DND-41 (cell line): ENCODE results near the gene LXN.

Experiments
- ATAC-seq: fragments of 200-7000 bp; cut with Tn5 transposase; 3 replicates; pipeline ENCODE4 v1.9.1; 2021; ENCODE audit warnings: low read depth; ENCODE audit not compliant: insufficient read depth
- DNase-seq: peaks from one replicate; pipeline ENCODE4 v3.0.0-alpha.2; 2020
- H2AFZ ChIP-seq: 2 replicates; pipeline ENCODE4 v1.6.0; 2012; ENCODE audit warnings: low read depth, low read length
- H3K27ac ChIP-seq: 2 replicates; pipeline ENCODE4 v1.5.1; 2012; ENCODE audit warnings: low read length, inconsistent platforms
- H3K27me3 ChIP-seq: fragments of 200-600 bp; sonication (generic); 2 replicates; pipeline ENCODE4 v1.6.0; 2012; ENCODE audit warnings: low read length, mild to moderate bottlenecking, inconsistent platforms; ENCODE audit not compliant: insufficient read depth, poor library complexity
- H3K36me3 ChIP-seq: 2 replicates; pipeline ENCODE4 v1.5.1; 2012; ENCODE audit warnings: low read length, inconsistent platforms; ENCODE audit not compliant: insufficient read depth
- H3K4me1 ChIP-seq: 2 replicates; pipeline ENCODE4 v1.5.1; 2012; ENCODE audit warnings: mild to moderate bottlenecking, low read length; ENCODE audit not compliant: insufficient read depth
- H3K4me2 ChIP-seq: 2 replicates; pipeline ENCODE4 v1.6.0; 2012; ENCODE audit warnings: mild to moderate bottlenecking, moderate library complexity, low read length, inconsistent platforms; ENCODE audit not compliant: insufficient read depth
- H3K4me3 ChIP-seq, 2 experiments: fragments of 200-600 bp in 1 of 2; shearing (Covaris generic) in 1 of 2; 2 replicates each; pipeline ENCODE4 v1.5.1; 2012 to 2016; ENCODE audit warnings: inconsistent platforms in 2 of 2, low read length in 2 of 2, mild to moderate bottlenecking in 2 of 2, low read depth in 1 of 2, moderate library complexity in 1 of 2
- H3K79me2 ChIP-seq: 2 replicates; pipeline ENCODE4 v1.6.0; 2012; ENCODE audit warnings: low read length, inconsistent platforms; ENCODE audit not compliant: insufficient read depth
- H3K9ac ChIP-seq: 2 replicates; pipeline ENCODE4 v1.6.0; 2012; ENCODE audit warnings: low read depth, mild to moderate bottlenecking, inconsistent platforms, low read length, moderate library complexity
- H3K9me3 ChIP-seq: 2 replicates; pipeline ENCODE4 v1.5.1; 2012; ENCODE audit warnings: low read length, moderate library complexity, mild to moderate bottlenecking, inconsistent platforms; ENCODE audit not compliant: insufficient read depth, severe bottlenecking
- H4K20me1 ChIP-seq: 2 replicates; pipeline ENCODE4 v1.6.0; 2012; ENCODE audit warnings: low read length; ENCODE audit not compliant: insufficient read depth
- CTCF ChIP-seq: IDR thresholded peaks from 2 replicates; pipeline ENCODE4 v1.5.1; 2012; ENCODE audit warnings: borderline replicate concordance, low read length, moderate library complexity, mild to moderate bottlenecking; ENCODE audit not compliant: poor library complexity, severe bottlenecking; ENCODE audit errors: extremely low read depth
- EZH2 ChIP-seq: IDR thresholded peaks from 3 replicates; pipeline ENCODE4 v1.6.1; 2012; ENCODE audit warnings: borderline replicate concordance, low read depth, mild to moderate bottlenecking, moderate library complexity, low read length, inconsistent platforms; ENCODE audit not compliant: severe bottlenecking

The LXN gene

GRCh38 chr3:158672215-158673176 is at the start of gene LXN:
TSS of gene LXN (minus strand) at chr3:158672648. CDS start at chr3:158672478, 170 bp downstream.
- DNase-seq = peak; percentile 46
- no peak for TF ChIP-seq CTCF
- no peak for TF ChIP-seq EZH2
- Histone ChIP-seq H3K9me3 (no peaks in the 10 kb centered on the region), H3K4me2 (no peak within 1 kb of the TSS), H3K4me3 (no peak within 1 kb of the TSS), H3K27me3 (no peaks in the 10 kb centered on the region), H3K27ac (no peak within 1 kb of the TSS), H2AFZ (no peak within 1 kb of the TSS), H3K79me2 (no peaks in the 10 kb centered on the region), H3K9ac (no peak within 1 kb of the TSS), H3K4me1 (no peaks in the 10 kb centered on the region), H3K36me3 (peaks cover 50% of the 10 kb centered on the region), H4K20me1 (no peaks in the 10 kb centered on the region)
- peak; percentile 91 for ATAC-seq

- no peaks in the 10 kb centered on the region for H3K79me2 ChIP-seq
- TF ChIP-seq EZH2 (no peak), CTCF (no peak)
- no peak overlapping the region for H3K4me3 ChIP-seq
- no peak for ATAC-seq
- no peaks in the 10 kb centered on the region for H3K9me3 ChIP-seq
- no peak for DNase-seq
- H4K20me1 ChIP-seq = no peaks in the 10 kb centered on the region
- no peaks in the 10 kb centered on the region for H3K27me3 ChIP-seq
- 0 out of 2 replicates have a peak, but pooled peaks cover 13% of the 10 kb centered on the region for H3K36me3 ChIP-seq
- no peak overlapping the region for H3K27ac ChIP-seq
- no peak overlapping the region for H3K4me2 ChIP-seq
- H3K9ac ChIP-seq = no peak overlapping the region
- no peak overlapping the region for H2AFZ ChIP-seq
- no peaks in the 10 kb centered on the region for H3K4me1 ChIP-seq
Measured at GRCh38 chr3:158722108-158722507, 49.7 kb upstream of the LXN start.

- Histone ChIP-seq H3K9ac (no peak overlapping the region), H3K9me3 (no peaks in the 10 kb centered on the region), H3K4me2 (no peak overlapping the region), H3K4me1 (no peaks in the 10 kb centered on the region), H3K36me3 (0 out of 2 replicates have a peak, but pooled peaks cover 13% of the 10 kb centered on the region), H3K79me2 (no peaks in the 10 kb centered on the region), H3K4me3 (no peak overlapping the region), H3K27me3 (no peaks in the 10 kb centered on the region), H3K27ac (no peak overlapping the region), H2AFZ (no peak overlapping the region), H4K20me1 (no peaks in the 10 kb centered on the region)
- no peak for ATAC-seq
- no peak for TF ChIP-seq EZH2
- TF ChIP-seq CTCF = no peak
- no peak for DNase-seq
Measured at GRCh38 chr3:158718490-158719170, 46.2 kb upstream of the LXN start.
